SK-N-SH (cell line): ENCODE results near the gene OR6K2. TPM values are rescaled to one million over a fixed set of nuclear protein-coding genes. Genes with fewer than 3 reads are reported as not detected.

Experiments
- CTCF ChIA-PET: fragments of 300-600, 350-600 bp; formaldehyde crosslinking; extraction: SDS; loops from one replicate; lab custom pipeline; 2021; lab: Yijun Ruan, JAX
- POLR2A ChIA-PET: fragments of 350-600 bp; sonication (Branson Sonifier 250); formaldehyde crosslinking; extraction: SDS; loops from one replicate; lab custom pipeline; 2020; ENCODE audit warnings: antibody characterized with exemption, inconsistent platforms; lab: Yijun Ruan, JAX
- DNase-seq: peaks from one replicate; pipeline ENCODE4 v3.0.0; 2012
- H2AFZ ChIP-seq: fragments of 200-600 bp; sonication (generic); 2 replicates; pipeline ENCODE4 v1.8.1; 2016; ENCODE audit warnings: antibody characterized with exemption, mild to moderate bottlenecking, low read depth
- H3F3A ChIP-seq: fragments of 200-600 bp; sonication (generic); replicated peaks from 2 replicates; pipeline ENCODE3; 2016; ENCODE audit warnings: antibody characterized with exemption, mild to moderate bottlenecking; ENCODE audit not compliant: insufficient read depth
- H3K27ac ChIP-seq, 2 experiments: fragments of 200-500 bp in 1 of 2; fragments of 200-600 bp in 1 of 2; sonication (Bioruptor generic) in 1 of 2; sonication (generic), shearing (Covaris generic) in 1 of 2; 2 replicates each; pipeline versions ENCODE4 v1.5.1 to v1.6.1; 2014 to 2016; ENCODE audit warnings: low read depth in 2 of 2, inconsistent platforms in 1 of 2, low read length in 1 of 2, mild to moderate bottlenecking in 1 of 2, mixed read lengths in 1 of 2
- H3K27me3 ChIP-seq: fragments of 200-600 bp; sonication (generic), shearing (Covaris generic); 2 replicates; pipeline ENCODE4 v1.6.1; 2016; ENCODE audit warnings: mixed run types; ENCODE audit not compliant: insufficient read depth
- H3K36me3 ChIP-seq, 2 experiments: fragments of 200-500 bp in 1 of 2; fragments of 200-600 bp in 1 of 2; sonication (Bioruptor generic) in 1 of 2; sonication (generic) in 1 of 2; replicated peaks in 1 of 2; 2 replicates each; pipeline versions ENCODE3 to v1.5.1; 2014 to 2016; ENCODE audit warnings: low read length in 1 of 2, mild to moderate bottlenecking in 1 of 2; ENCODE audit not compliant: insufficient read depth in 2 of 2, control insufficient read depth in 1 of 2
- H3K4me1 ChIP-seq, 2 experiments: fragments of 200-500 bp in 1 of 2; fragments of 200-600 bp in 1 of 2; sonication (Bioruptor generic) in 1 of 2; sonication (generic), shearing (Covaris generic) in 1 of 2; 2 replicates each; pipeline versions ENCODE4 v1.5.1 to v1.6.1; 2014 to 2016; ENCODE audit warnings: low read depth in 1 of 2, low read length in 1 of 2, mixed run types in 1 of 2; ENCODE audit not compliant: insufficient read depth in 2 of 2, control insufficient read depth in 1 of 2
- H3K4me2 ChIP-seq: fragments of 200-600 bp; sonication (generic), shearing (Covaris generic); 2 replicates; pipeline ENCODE4 v1.6.1; 2017; ENCODE audit warnings: mixed run types
- H3K4me3 ChIP-seq, 2 experiments: fragments of 200-500 bp in 1 of 2; fragments of 200-600 bp in 1 of 2; sonication (Bioruptor generic) in 1 of 2; sonication (generic), shearing (Covaris generic) in 1 of 2; 2 replicates each; pipeline versions ENCODE4 v1.5.1 to v1.8.1; 2014 to 2016; ENCODE audit warnings: low read depth in 2 of 2, inconsistent platforms in 1 of 2, low read length in 1 of 2, mild to moderate bottlenecking in 1 of 2, mixed read lengths in 1 of 2, moderate library complexity in 1 of 2
- H3K79me2 ChIP-seq: fragments of 200-600 bp; sonication (generic); 2 replicates; pipeline ENCODE4 v1.8.1; 2017; ENCODE audit warnings: mild to moderate bottlenecking; ENCODE audit not compliant: insufficient read depth
- H3K9ac ChIP-seq: fragments of 200-600 bp; sonication (generic); 2 replicates; pipeline ENCODE4 v1.6.1; 2017; ENCODE audit warnings: mixed run types
- H3K9me2 ChIP-seq: fragments of 200-600 bp; sonication (generic); 2 replicates; pipeline ENCODE4 v1.6.1; 2017; ENCODE audit warnings: mixed run types
- H3K9me3 ChIP-seq: fragments of 200-600 bp; sonication (generic); 2 replicates; pipeline ENCODE4 v1.6.1; 2017; ENCODE audit warnings: mixed run types, mild to moderate bottlenecking, moderate library complexity
- H4K20me1 ChIP-seq: fragments of 200-600 bp; sonication (generic); 2 replicates; pipeline ENCODE4 v1.6.1; 2017; ENCODE audit warnings: mild to moderate bottlenecking, mixed run types; ENCODE audit not compliant: insufficient read depth
- FOXJ3 ChIP-seq: sonication (generic); formaldehyde crosslinking; IDR thresholded peaks from 2 replicates; pipeline ENCODE4 v1.5.1; 2020; ENCODE audit warnings: mild to moderate bottlenecking, missing genetic modification reagents
- JUND ChIP-seq: IDR thresholded peaks from 2 replicates; pipeline ENCODE4 v1.4.0; 2012
- MAX ChIP-seq: IDR thresholded peaks from 2 replicates; pipeline ENCODE4 v1.4.0; 2012; ENCODE audit warnings: low read depth
- NFIC ChIP-seq: IDR thresholded peaks from 2 replicates; pipeline ENCODE4 v1.4.0; 2012; ENCODE audit warnings: borderline replicate concordance
- REST ChIP-seq: IDR thresholded peaks from 2 replicates; pipeline ENCODE4 v1.6.1; 2012; ENCODE audit warnings: mild to moderate bottlenecking, low read depth, low read length, moderate library complexity
- SMC3 ChIP-seq: IDR thresholded peaks from 2 replicates; pipeline ENCODE4 v1.6.1; 2012; ENCODE audit warnings: low read depth, low read length, improper control_type of control experiment
- TAF1 ChIP-seq: IDR thresholded peaks from 2 replicates; pipeline ENCODE4 v1.6.1; 2012; ENCODE audit warnings: low read depth, mild to moderate bottlenecking, low read length, moderate library complexity, borderline replicate concordance
- TEAD4 ChIP-seq: IDR thresholded peaks from 2 replicates; pipeline ENCODE4 v1.4.0; 2012; ENCODE audit warnings: mild to moderate bottlenecking, borderline replicate concordance; ENCODE audit not compliant: insufficient read depth
- USF1 ChIP-seq: IDR thresholded peaks from 2 replicates; pipeline ENCODE4 v1.4.0; 2012; ENCODE audit warnings: low read depth, borderline replicate concordance
- WGBS: methylation state at CpG from one replicate; pipeline ENCODE4 v1.1.6; 2017; ENCODE audit warnings: low lambda C conversion rate; 5-methylcytosine and 5-hydroxymethylcytosine counted together
- polyA plus RNA-seq, 3 experiments: library from polyadenylated mRNA; depleted of rRNA; stranded (reverse); fragments of >200 nt; gene quantifications; 2 replicates each; pipeline ENCODE4 v1.2.3, GENCODE V29; 2012

Gene OR6K2
- polyA plus RNA-seq, 1 of the 3 experiments (the other 2 are of a cell fraction) = not detected

- no peak for TF ChIP-seq TEAD4
These were observed 15.9 kb upstream of the OR6K2 start (continued) for GRCh38 chr1:158716335-158716734.

GRCh38 chr1:158714754-158715153 is 14.3 kb upstream of the OR6K2 start:
- no peaks in the 10 kb centered on the region for H3K27me3 ChIP-seq

More at GRCh38 chr1:158714754-158715153, 14.3 kb upstream of the OR6K2 start:
- H3K4me1 ChIP-seq = no peaks in the 10 kb centered on the region
- H3K27ac ChIP-seq = no peak overlapping the region
- H3K79me2 ChIP-seq = no peaks in the 10 kb centered on the region
- H3K4me2 ChIP-seq = no peak overlapping the region
- H3K9me2 ChIP-seq = no peaks in the 10 kb centered on the region
- H3K36me3 ChIP-seq = no peaks in the 10 kb centered on the region
- H4K20me1 ChIP-seq = no peaks in the 10 kb centered on the region
- no peak overlapping the region for H2AFZ ChIP-seq
- no peak for TF ChIP-seq TEAD4
- no peak for TF ChIP-seq NFIC
- TF ChIP-seq REST = no peak
- TF ChIP-seq USF1 = no peak
- no peak for TF ChIP-seq MAX
- TF ChIP-seq TAF1 = no peak
- TF ChIP-seq JUND = no peak
- TF ChIP-seq FOXJ3 (CRISPR knock-in tag) = no peak
- TF ChIP-seq SMC3 = no peak
- H3K4me3 ChIP-seq = no peak overlapping the region
- DNase-seq = no peak
- CTCF ChIA-PET = no interaction called here
- H3K9me3 ChIP-seq = no peaks in the 10 kb centered on the region
- POLR2A ChIA-PET = no interaction called here
- no peak overlapping the region for H3K9ac ChIP-seq
- WGBS = 0% methylated on average over 1 of the region's 1 CpG
- no peaks in the 10 kb centered on the region for H3F3A ChIP-seq
